Osteoblast (primary cell): ENCODE results near the gene SEZ6. TPM values are rescaled to one million over a fixed set of nuclear protein-coding genes. Genes with fewer than 3 reads are reported as not detected.

Experiments
- DNase-seq: peaks from one replicate; pipeline ENCODE4 v3.0.0; 2011; ENCODE audit warnings: low spot score, mixed read lengths; ENCODE audit not compliant: insufficient read length; ENCODE audit errors: missing footprints
- H2AFZ ChIP-seq: 2 replicates; pipeline ENCODE4 v1.6.0; 2011; ENCODE audit warnings: mild to moderate bottlenecking, low read length
- H3K27ac ChIP-seq: 2 replicates; pipeline ENCODE4 v1.5.1; 2011; ENCODE audit warnings: mild to moderate bottlenecking, low read depth, low read length, moderate library complexity
- H3K27me3 ChIP-seq: 2 replicates; pipeline ENCODE4 v1.6.0; 2012; ENCODE audit warnings: mild to moderate bottlenecking, control low read depth, inconsistent platforms, low read length, moderate library complexity; ENCODE audit not compliant: insufficient read depth
- H3K36me3 ChIP-seq: 2 replicates; pipeline ENCODE4 v1.5.1; 2011; ENCODE audit warnings: mild to moderate bottlenecking, low read length, control low read depth, moderate library complexity; ENCODE audit not compliant: insufficient read depth
- H3K4me1 ChIP-seq: 2 replicates; pipeline ENCODE4 v1.5.1; 2011; ENCODE audit warnings: mild to moderate bottlenecking, low read length, control low read depth, moderate library complexity; ENCODE audit not compliant: insufficient read depth
- H3K4me2 ChIP-seq: 2 replicates; pipeline ENCODE4 v1.6.0; 2011; ENCODE audit warnings: mild to moderate bottlenecking, low read length; ENCODE audit not compliant: insufficient read depth
- H3K4me3 ChIP-seq: fragments of 200-600 bp; sonication (generic); 3 replicates; pipeline ENCODE4 v1.5.1; 2012; ENCODE audit warnings: mild to moderate bottlenecking, low read length, inconsistent platforms; ENCODE audit not compliant: insufficient read depth
- H3K79me2 ChIP-seq: 2 replicates; pipeline ENCODE4 v1.6.0; 2012; ENCODE audit warnings: mild to moderate bottlenecking, low read length, control low read depth, inconsistent platforms; ENCODE audit not compliant: insufficient read depth
- H3K9me3 ChIP-seq: 2 replicates; pipeline ENCODE4 v1.5.1; 2011; ENCODE audit warnings: low read depth, low read length, control low read depth
- H4K20me1 ChIP-seq: 2 replicates; pipeline ENCODE4 v1.6.0; 2012; ENCODE audit warnings: mild to moderate bottlenecking, low read length, control low read depth; ENCODE audit not compliant: insufficient read depth
- CTCF ChIP-seq: IDR thresholded peaks from 2 replicates; pipeline ENCODE4 v1.5.1; 2011; ENCODE audit warnings: mild to moderate bottlenecking, low read depth, low read length, moderate library complexity; ENCODE audit errors: extremely low read depth
- total RNA-seq: library from RNA; depleted of rRNA; stranded (reverse); fragments of >200 nt; gene quantifications from 2 replicates; pipeline ENCODE4 v1.2.3, GENCODE V29; 2012

SEZ6 gene
- total RNA-seq, 1 donor: not detected

- no peak for DNase-seq
- peaks cover 80% of the 10 kb centered on the region for H3K27me3 ChIP-seq
- H3K36me3 ChIP-seq: no peaks in the 10 kb centered on the region
- no peaks in the 10 kb centered on the region for H3K79me2 ChIP-seq
- no peaks in the 10 kb centered on the region for H3K9me3 ChIP-seq
- no peaks in the 10 kb centered on the region for H3K4me1 ChIP-seq
- no peak overlapping the region for H3K4me3 ChIP-seq
- no peaks in the 10 kb centered on the region for H4K20me1 ChIP-seq
- no peak overlapping the region for H3K27ac ChIP-seq
- no peak for TF ChIP-seq CTCF
- no peak overlapping the region for H2AFZ ChIP-seq
- H3K4me2 ChIP-seq: no peak overlapping the region
Measured at GRCh38 chr17:29024316-29024952, 18.6 kb upstream of the SEZ6 start.

GRCh38 chr17:29022074-29022473 is 16.2 kb upstream of the SEZ6 start:
- Histone ChIP-seq H3K4me1 (no peaks in the 10 kb centered on the region), H3K4me3 (no peak overlapping the region), H3K27ac (no peak overlapping the region), H3K27me3 (peaks cover 84% of the 10 kb centered on the region), H3K79me2 (no peaks in the 10 kb centered on the region), H4K20me1 (no peaks in the 10 kb centered on the region), H3K4me2 (no peak overlapping the region), H3K9me3 (no peaks in the 10 kb centered on the region), H3K36me3 (no peaks in the 10 kb centered on the region), H2AFZ (no peak overlapping the region)
- DNase-seq: no peak
- TF ChIP-seq CTCF: no peak

GRCh38 chr17:29021226-29021625 is 15.4 kb upstream of the SEZ6 start:
- no peak overlapping the region for H2AFZ ChIP-seq
- H3K4me3 ChIP-seq: no peak overlapping the region
- H3K9me3 ChIP-seq: no peaks in the 10 kb centered on the region
- H4K20me1 ChIP-seq: no peaks in the 10 kb centered on the region
- TF ChIP-seq CTCF: no peak
- no peaks in the 10 kb centered on the region for H3K4me1 ChIP-seq
- H3K27ac ChIP-seq: no peak overlapping the region
- no peak for DNase-seq
- H3K4me2 ChIP-seq: no peak overlapping the region
- H3K36me3 ChIP-seq: no peaks in the 10 kb centered on the region
- peaks cover 88% of the 10 kb centered on the region for H3K27me3 ChIP-seq
- H3K79me2 ChIP-seq: no peaks in the 10 kb centered on the region

GRCh38 chr17:29020576-29020975 is 14.7 kb upstream of the SEZ6 start:
- Histone ChIP-seq H3K4me2 (no peak overlapping the region), H3K27ac (no peak overlapping the region), H4K20me1 (no peaks in the 10 kb centered on the region), H3K4me1 (no peaks in the 10 kb centered on the region), H3K4me3 (no peak overlapping the region), H3K36me3 (no peaks in the 10 kb centered on the region), H2AFZ (no peak overlapping the region), H3K27me3 (peaks cover 86% of the 10 kb centered on the region), H3K9me3 (no peaks in the 10 kb centered on the region), H3K79me2 (no peaks in the 10 kb centered on the region)
- DNase-seq: no peak
- TF ChIP-seq CTCF: no peak
